Natural killer cell (primary cell): Measurements from ENCODE around the gene BACH2. TPM values are rescaled to one million over a fixed set of nuclear protein-coding genes. Genes with fewer than 3 reads are reported as not detected.

Experiments used
- ATAC-seq, 3 donors: fragments of 150-1000 bp in 2 of 3; fragments of 200-7000 bp in 1 of 3; cut with Tn5 transposase; 1 replicate in 1 of 3; 2 replicates in 2 of 3; pipeline ENCODE4 v1.10.0; 2021; ENCODE audit warnings: mild to moderate bottlenecking in 2 of 3, moderate library complexity in 2 of 3
- DNase-seq, 2 donors: peaks; one replicate each; pipeline versions ENCODE4 v3.0.0 to v3.0.0-alpha.2; 2013 to 2021; ENCODE audit warnings: mixed read lengths in 1 of 2
- H3K27ac ChIP-seq: one replicate; pipeline ENCODE4 v1.5.1; 2013; ENCODE audit warnings: mild to moderate bottlenecking, low read length
- H3K27me3 ChIP-seq: one replicate; pipeline ENCODE4 v1.6.1; 2013; ENCODE audit warnings: low read length; ENCODE audit not compliant: control insufficient read depth, insufficient read depth
- H3K36me3 ChIP-seq: one replicate; pipeline ENCODE4 v1.6.1; 2013; ENCODE audit warnings: low read length; ENCODE audit not compliant: control insufficient read depth, insufficient read depth
- H3K4me1 ChIP-seq: one replicate; pipeline ENCODE4 v1.6.1; 2013; ENCODE audit warnings: low read length; ENCODE audit not compliant: control insufficient read depth, insufficient read depth
- H3K4me3 ChIP-seq: one replicate; pipeline ENCODE4 v1.5.1; 2013; ENCODE audit warnings: low read length
- H3K9me3 ChIP-seq: one replicate; pipeline ENCODE4 v1.6.1; 2013; ENCODE audit warnings: low read length; ENCODE audit not compliant: control insufficient read depth, insufficient read depth
- H3K27ac Mint-ChIP-seq, 2 donors: one replicate each; pipeline ENCODE4 v1.8.0; 2022; ENCODE audit warnings: mild to moderate bottlenecking in 2 of 2, mixed read lengths in 2 of 2, moderate library complexity in 1 of 2
- H3K27me3 Mint-ChIP-seq, 2 donors: one replicate each; pipeline ENCODE4 v1.8.0; 2022; ENCODE audit warnings: low read depth in 2 of 2, mixed read lengths in 2 of 2
- H3K36me3 Mint-ChIP-seq: one replicate; pipeline ENCODE4 v1.8.0; 2022; ENCODE audit warnings: mixed read lengths
- H3K4me1 Mint-ChIP-seq, 2 donors: one replicate each; pipeline ENCODE4 v1.8.0; 2022; ENCODE audit warnings: mixed read lengths in 2 of 2
- H3K4me3 Mint-ChIP-seq: one replicate; pipeline ENCODE4 v1.8.0; 2022; ENCODE audit warnings: mild to moderate bottlenecking, moderate library complexity, mixed read lengths
- H3K9me3 Mint-ChIP-seq, 2 donors: one replicate each; pipeline ENCODE4 v1.8.0; 2022; ENCODE audit warnings: mixed read lengths in 2 of 2
- WGBS: methylation state at CpG from one replicate; pipeline ENCODE4 v1.1.7; 2013; ENCODE audit warnings: missing lambda C conversion rate; ENCODE audit not compliant: insufficient coverage; 5-methylcytosine and 5-hydroxymethylcytosine counted together
- intact Hi-C: fragments of 100-400 bp; cut with micrococcal nuclease; formaldehyde crosslinking; loops from one replicate; pipeline ENCODE4 v1.14.2; 2022
- total RNA-seq, 4 donors: library from RNA; stranded (reverse); fragments of 120-200 nt in 1 of 4; gene quantifications; one replicate each; pipeline versions ENCODE4 v1.2.3 to v1.2.4, GENCODE V29; 2013 to 2022
- TF ChIP-seq, protein P1 (sequence below): fragments of 200-600 bp; IDR thresholded peaks from one replicate; pipeline ENCODE4 v1.8.0; 2022; ENCODE audit warnings: antibody characterized with exemption

Gene BACH2
- total RNA-seq, 3 donors from 2014 or later (not counting 1 experiment from before 2014, with no cell fraction given): 32.1 to 37.8 (median 32.7) TPM

DNA sequence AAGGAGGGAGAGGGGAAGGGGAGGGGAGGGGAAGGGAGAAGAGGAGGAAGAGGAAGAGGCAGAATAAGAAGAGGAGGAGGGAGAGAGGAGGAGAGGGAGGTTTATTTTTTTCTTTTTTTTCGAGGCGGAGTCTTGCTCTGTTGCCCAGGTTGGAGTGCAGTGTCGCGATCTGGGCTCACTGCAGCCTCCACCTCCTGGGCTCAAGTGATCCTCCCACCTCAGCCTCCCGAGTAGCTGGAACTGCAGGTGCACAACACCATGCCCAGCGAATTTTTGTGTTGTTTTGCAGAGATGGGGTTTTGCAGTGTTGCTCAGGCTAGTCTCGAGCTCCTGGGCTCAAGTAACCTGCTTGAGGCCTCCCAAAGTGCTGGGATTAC, 408.5 kb downstream of the BACH2 start:
- Mint-ChIP-seq H3K9me3 (no peaks in the 10 kb centered on the region), H3K27me3 (peaks cover 26 to 54% of the 10 kb centered on the region in 2 donors), H3K27ac (no peak overlapping the region), H3K4me3 (no peak overlapping the region), H3K36me3 (no peaks in the 10 kb centered on the region), H3K4me1 (no peaks in the 10 kb centered on the region)
- TF ChIP-seq, protein P1, sequence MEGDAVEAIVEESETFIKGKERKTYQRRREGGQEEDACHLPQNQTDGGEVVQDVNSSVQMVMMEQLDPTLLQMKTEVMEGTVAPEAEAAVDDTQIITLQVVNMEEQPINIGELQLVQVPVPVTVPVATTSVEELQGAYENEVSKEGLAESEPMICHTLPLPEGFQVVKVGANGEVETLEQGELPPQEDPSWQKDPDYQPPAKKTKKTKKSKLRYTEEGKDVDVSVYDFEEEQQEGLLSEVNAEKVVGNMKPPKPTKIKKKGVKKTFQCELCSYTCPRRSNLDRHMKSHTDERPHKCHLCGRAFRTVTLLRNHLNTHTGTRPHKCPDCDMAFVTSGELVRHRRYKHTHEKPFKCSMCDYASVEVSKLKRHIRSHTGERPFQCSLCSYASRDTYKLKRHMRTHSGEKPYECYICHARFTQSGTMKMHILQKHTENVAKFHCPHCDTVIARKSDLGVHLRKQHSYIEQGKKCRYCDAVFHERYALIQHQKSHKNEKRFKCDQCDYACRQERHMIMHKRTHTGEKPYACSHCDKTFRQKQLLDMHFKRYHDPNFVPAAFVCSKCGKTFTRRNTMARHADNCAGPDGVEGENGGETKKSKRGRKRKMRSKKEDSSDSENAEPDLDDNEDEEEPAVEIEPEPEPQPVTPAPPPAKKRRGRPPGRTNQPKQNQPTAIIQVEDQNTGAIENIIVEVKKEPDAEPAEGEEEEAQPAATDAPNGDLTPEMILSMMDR: no peak
- intact Hi-C loops: no loop called here
- WGBS: 86% methylated on average over 7 of the region's 7 CpGs
- Histone ChIP-seq H3K36me3 (no peaks in the 10 kb centered on the region), H3K27ac (no peak overlapping the region), H3K4me1 (peaks cover 4% of the 10 kb centered on the region), H3K4me3 (no peak overlapping the region), H3K27me3 (peaks cover 7% of the 10 kb centered on the region), H3K9me3 (no peaks in the 10 kb centered on the region)
- DNase-seq: no peak
- no peak for ATAC-seq

DNA sequence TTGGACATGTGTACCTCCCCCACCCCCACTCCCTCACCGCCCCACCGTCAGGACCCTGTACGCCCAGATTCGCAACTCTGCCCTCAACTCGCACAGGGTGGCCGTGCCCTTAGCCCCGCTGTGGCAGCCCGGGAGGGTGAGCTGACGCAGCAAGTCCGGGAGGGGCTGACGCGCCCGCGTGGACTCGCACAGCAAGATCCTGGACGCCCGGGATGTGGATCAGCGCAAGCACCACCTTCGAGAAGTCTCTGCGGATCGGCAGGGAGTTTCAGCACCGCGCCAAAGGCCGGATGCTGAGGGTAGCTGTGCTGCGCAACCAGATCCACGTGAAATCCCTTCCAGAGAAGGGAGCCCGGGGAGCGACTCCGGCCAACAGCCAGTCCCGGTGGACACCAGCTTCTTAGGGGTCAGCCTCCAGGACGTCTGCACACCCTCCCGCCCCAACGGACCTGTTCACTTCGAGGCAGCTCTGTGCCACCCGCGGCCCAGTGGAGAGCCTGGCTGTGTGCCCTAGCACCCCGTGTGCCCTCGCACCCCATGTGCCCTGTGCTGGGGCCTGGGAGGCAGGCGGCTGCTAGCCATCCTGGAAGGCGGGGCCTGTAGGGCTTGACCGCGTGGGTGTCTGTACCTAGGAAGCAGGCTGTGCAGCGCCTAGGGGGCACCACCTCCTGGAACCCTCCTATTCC, 409.0 kb downstream of the BACH2 start:
- no peak overlapping the region for H3K4me3 ChIP-seq
- H3K9me3 ChIP-seq: no peaks in the 10 kb centered on the region
- ATAC-seq (peak in 2 of 3 donors; percentile 27 to 53), DNase-seq (peak in 1 of 2 donors; percentile 12)
- Mint-ChIP-seq H3K4me1 (no peaks in the 10 kb centered on the region), H3K27me3 (peaks cover 26 to 48% of the 10 kb centered on the region in 2 donors), H3K27ac (no peak overlapping the region), H3K36me3 (no peaks in the 10 kb centered on the region), H3K9me3 (no peaks in the 10 kb centered on the region), H3K4me3 (no peak overlapping the region)
- TF ChIP-seq, protein P1: no peak
- H3K4me1 ChIP-seq: peaks cover 4% of the 10 kb centered on the region
- H3K27ac ChIP-seq: no peak overlapping the region
- WGBS: 28% methylated on average over 43 of the region's 43 CpGs
- peaks cover 7% of the 10 kb centered on the region for H3K27me3 ChIP-seq
- no peaks in the 10 kb centered on the region for H3K36me3 ChIP-seq
- intact Hi-C loops: no loop called here

DNA sequence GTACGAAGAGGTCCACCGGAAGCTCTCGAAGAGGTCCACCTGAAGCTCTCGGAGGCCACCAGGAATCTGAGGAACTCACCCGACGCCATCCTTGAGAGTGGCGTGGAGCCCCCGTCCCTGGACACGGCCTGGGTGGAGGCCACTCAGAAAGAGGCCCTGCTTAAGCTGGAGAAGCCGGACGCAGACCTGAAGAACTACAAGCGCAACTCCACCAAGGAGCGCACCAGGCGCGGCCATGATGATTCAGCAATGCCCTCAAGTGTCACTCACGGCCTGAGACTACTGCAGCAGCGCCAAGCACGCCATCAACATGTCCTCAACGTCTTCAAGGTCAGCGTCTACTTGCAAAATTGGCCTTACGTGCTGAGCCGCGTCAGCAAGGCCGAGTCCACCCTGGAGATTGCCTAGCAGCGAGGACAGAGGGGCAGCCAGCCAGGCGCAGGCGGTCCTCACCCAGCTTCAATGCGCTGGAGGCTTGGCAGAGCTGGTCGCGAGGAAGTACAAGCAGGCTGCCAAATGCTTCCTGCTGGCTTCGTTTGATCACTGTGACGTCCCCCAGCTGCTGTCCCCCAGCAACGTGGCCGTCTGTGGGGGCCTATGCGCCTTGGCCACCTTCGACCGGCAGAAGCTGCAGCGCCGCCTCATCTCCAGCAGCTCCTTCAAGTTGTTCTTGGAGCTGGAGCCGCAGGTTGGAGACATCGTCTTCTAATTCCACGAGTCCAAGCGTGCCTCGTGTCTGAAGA, 410.1 kb downstream of the BACH2 start:
- H3K36me3 ChIP-seq: no peaks in the 10 kb centered on the region
- TF ChIP-seq, protein P1: no peak
- peaks cover 7% of the 10 kb centered on the region for H3K27me3 ChIP-seq
- DNase-seq (no peak), ATAC-seq (no peak)
- H3K4me3 Mint-ChIP-seq: no peak overlapping the region
- H3K4me1 ChIP-seq: peaks cover 4% of the 10 kb centered on the region
- no peak overlapping the region for H3K27ac ChIP-seq
- H3K4me1 Mint-ChIP-seq: no peaks in the 10 kb centered on the region
- H3K36me3 Mint-ChIP-seq: no peaks in the 10 kb centered on the region
- H3K9me3 ChIP-seq: no peaks in the 10 kb centered on the region
- intact Hi-C loops: no loop called here
- WGBS: 91% methylated on average over 44 of the region's 44 CpGs
- no peak overlapping the region for H3K4me3 ChIP-seq
- peaks cover 23 to 42% of the 10 kb centered on the region in 2 donors for H3K27me3 Mint-ChIP-seq
- H3K9me3 Mint-ChIP-seq: no peaks in the 10 kb centered on the region
- no peak overlapping the region for H3K27ac Mint-ChIP-seq
